IPS-18c (cell line): Measurements from ENCODE around the gene NRARP.

ENCODE experiments used
- H3K4me3 ChIP-seq: 2 replicates; pipeline ENCODE4 v1.7.0; 2013; ENCODE audit warnings: low read depth, mild to moderate bottlenecking, low read length, moderate library complexity; ENCODE audit not compliant: insufficient read depth
- H3K9me3 ChIP-seq: one replicate; pipeline ENCODE4 v1.6.1; 2013; ENCODE audit warnings: mild to moderate bottlenecking, low read length, moderate library complexity; ENCODE audit not compliant: control insufficient read depth, insufficient read depth

The NRARP gene

DNA sequence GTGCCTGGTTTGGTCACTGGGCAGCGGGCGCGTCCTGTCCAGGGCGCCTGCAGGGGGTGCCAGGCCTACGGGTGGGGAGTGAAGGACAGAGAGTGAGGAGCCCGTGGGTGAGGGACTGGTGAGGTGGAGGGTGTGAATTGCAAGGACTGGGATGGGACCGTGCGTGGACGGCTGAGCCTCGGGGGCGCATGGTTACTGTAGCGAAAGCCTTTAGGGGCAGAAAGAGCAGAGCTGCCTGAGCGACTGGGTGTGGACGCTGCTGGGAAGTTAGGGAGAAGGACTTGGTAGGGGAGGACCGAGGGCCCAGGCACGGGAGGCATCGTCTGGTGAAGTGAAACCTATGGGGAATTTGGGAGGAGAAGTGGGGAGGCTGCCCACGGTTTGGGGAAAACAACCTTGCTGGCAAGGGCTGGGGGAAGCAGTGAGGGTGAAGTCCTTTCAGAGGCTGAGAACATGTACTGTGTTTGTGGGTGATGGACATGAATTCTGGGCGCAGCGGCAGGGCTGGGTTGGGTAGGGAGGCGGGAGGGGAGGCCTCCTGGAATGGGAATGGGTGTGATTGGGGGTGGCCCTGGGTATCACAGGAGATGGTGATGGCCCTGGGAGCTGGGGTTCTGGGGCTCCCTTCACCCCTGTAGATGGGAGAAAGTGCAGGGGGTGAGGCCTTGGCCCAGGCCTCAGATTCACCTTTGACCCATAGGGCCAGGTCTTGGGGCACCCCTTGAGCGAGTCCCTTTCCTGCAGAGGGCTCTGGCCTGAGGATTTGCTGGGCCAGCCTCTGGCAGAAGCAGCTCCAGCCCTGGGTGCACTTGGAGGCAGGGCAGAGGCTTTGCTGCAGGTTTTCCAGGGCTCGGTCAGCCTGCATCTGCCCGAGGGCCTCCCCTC, 26.2 kb downstream of the NRARP start:
- Histone ChIP-seq H3K4me3 (no peak overlapping the region), H3K9me3 (no peaks in the 10 kb centered on the region)

DNA sequence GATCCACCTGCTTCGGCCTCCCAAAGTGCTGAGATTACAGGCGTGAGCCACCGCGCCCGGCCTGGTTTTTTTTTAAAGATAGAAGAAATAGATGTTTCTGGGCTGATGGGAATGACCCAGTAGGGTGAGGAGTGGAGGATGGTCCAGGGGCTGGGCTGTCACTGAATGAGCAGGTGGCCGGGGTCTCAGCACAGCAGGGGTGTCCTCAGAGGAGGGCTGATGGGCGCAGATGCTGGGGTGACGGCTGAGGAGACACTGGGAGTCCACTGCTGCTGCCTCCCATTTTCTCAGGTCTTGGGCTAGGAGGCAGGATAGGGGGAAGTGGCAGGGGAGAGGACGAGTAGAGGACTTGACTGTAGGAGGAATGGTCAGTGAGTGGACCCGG, 26.9 kb downstream of the NRARP start:
- Histone ChIP-seq H3K4me3 (no peak overlapping the region), H3K9me3 (no peaks in the 10 kb centered on the region)

DNA sequence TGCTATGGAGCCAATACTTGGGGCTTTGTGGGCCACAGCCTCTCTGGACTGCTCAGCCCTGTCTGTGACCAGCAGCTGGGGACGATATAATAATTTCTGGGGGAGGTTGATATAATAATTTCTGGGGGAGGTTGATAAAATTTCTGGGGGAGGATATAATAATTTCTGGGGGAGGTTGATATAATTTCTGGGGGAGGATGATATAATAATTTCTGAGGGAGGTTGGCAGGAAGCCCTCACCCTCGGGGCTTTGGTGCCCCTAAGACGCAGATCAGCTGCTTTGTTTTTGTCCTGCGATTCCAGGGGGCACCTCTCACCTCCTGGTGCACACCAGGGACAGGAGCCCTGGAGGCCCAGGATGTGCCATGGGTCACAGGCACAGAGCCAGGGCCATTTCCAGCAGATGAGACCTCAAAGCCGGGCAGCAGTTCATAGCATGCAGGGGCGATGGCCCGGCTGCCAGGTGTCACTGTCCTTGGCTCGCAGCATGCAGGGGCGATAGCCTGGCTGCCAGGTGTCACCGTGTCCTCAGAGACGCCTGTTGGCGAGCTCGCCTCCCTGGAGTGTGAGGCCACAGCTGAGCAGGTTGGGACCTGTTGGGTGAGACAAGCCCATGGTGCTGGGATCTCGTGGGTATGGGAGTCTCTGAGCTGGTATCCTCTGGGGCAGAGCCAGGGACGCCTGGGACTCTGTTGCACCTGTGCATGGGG, 28.3 kb downstream of the NRARP start:
- Histone ChIP-seq H3K9me3 (no peaks in the 10 kb centered on the region), H3K4me3 (no peak overlapping the region)

DNA sequence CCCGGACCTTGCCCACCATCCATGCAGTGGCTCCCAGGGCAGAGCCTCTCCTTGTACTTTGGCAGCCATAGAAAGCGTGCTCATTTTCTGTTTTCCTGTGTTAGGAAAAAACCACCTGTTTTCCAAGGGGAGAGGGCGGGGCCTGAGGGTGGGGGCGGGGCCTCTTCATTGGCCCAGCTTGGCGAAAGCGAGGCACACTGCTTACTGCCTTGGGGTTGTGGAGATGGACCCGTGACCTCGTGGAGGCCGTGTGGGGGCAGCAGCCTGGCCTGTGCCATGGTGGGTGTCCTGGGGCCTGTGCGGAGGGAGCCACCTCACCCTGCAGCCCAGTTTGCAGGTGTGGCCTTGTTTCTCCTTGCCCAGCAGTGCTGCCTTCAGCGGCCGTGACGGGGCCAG, 29.0 kb downstream of the NRARP start:
- Histone ChIP-seq H3K9me3 (no peaks in the 10 kb centered on the region), H3K4me3 (no peak overlapping the region)

DNA sequence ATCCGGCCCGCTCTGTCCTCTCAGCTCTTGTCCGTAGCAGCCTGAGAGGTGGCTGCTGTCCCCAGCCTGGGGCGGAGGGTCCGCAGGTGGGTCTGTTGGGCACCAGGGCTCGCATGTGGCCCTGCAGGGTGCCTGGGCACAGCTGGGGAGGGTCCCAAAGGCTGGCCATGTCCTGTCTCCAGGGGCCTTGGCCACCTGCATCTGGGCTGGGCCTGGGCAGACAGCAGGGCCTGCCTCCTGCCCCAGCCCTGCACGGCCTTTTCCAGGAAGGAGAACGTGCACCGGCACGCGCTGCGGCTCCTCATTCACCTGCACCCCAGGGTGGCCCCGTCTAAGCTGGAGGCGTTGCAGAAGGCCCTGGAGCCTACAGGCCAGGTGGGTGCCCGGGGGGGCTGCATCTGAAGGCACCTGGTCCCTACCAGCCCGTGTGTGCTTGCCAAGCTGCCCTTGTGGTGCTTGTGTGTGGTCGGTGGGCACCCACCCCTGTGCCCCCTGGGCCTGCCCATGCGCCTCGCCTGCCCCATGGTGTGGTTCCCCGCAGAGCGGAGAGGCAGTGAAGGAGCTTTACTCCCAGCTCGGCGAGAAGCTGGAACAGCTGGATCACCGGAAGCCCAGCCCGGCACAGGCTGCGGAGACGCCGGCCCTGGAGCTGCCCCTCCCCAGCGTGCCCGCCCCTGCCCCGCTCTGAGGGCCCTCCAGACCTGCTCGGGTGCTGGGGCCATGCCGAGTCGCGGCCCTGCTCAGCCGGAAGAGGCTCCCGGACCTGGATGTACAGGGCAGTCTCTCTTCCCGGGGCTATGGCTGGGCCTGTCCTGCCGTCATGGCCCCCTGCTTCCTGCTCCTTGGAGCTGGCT, 29.6 kb downstream of the NRARP start:
- H3K9me3 ChIP-seq, result no peaks in the 10 kb centered on the region
- H3K4me3 ChIP-seq, result no peak overlapping the region

DNA sequence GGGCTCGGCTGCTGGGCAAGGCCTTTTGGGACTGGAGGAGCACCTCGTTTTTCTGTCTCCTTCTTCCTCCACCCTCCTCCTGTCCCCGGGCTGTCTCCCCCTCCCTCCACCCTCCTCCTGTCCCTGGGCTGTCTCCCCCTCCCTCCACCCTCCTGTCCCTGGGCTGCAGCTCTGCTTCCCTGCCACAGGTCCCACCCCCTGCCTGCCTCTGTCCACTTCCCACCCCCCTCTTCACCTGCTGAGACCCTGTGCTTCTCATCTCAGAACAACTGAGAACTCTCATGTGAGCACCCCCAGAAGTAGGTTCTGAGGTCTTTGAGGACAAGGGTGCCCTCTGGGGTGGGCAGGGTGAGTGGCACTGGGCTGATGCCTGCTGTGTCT, 30.4 kb downstream of the NRARP start:
- no peaks in the 10 kb centered on the region for H3K9me3 ChIP-seq
- H3K4me3 ChIP-seq, result no peak overlapping the region

DNA sequence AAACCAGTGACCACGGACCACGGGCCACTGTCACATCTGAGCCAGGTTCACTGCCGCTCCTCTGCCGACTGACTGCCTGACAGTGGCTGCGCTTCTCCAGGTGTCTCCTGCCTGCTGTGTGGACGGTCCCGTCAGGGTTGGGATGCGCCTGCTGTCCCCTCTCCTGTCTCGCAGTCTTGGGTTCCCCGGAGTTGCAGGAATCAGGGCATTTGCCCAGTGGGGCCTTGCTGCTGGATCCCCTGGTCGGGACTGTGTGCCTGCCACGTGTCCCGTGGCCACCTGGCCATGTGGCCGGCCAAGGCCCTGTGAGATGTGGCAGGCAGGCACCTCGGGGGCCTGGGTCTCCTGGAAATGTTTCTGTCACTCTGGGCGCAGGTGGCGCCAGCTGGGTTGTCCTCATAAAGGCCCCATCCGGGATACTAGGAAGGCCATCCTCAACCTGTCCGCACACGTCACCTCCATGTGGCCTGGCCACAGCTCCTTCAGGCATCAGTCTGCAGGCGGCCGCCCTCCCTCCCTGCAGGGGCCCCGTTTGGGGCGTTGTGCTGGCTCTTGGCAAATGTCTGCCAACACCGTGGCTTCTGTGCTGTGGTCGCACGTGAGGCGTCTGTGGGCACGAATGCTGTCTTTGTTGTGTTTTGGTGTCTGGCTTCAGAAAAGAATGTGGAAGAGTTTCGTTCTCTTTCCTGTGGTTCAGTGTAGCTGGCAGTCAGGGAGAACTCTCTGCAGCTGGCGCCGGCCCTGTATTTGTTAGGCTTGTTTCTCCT, 31.0 kb downstream of the NRARP start:
- H3K4me3 ChIP-seq, result no peak overlapping the region
- no peaks in the 10 kb centered on the region for H3K9me3 ChIP-seq

DNA sequence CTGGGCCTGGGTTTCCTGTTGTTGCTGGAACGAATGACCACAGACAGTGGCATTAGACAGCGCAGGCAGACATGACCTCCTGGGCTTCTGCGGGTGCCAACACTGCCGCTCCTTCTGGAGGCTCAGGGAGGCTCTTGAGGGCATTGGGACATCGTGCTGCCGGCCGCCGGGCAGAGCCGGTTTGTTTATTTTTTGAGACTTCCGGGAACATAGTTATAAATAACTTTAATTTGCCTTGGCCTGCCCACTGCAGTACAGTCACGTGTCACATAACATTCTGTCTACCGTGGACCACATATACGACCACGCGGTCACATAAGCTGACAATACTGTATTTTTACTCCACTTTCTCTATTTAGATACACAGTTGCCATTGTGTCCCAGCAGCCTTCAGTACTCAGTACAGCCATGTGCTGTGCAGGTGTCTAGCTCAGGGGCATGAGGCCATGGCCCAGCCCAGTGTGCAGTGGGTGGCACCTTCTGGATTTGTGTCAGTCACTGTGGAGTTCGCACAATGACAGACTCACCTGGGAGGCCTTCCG, 32.8 kb downstream of the NRARP start:
- no peak overlapping the region for H3K4me3 ChIP-seq

DNA sequence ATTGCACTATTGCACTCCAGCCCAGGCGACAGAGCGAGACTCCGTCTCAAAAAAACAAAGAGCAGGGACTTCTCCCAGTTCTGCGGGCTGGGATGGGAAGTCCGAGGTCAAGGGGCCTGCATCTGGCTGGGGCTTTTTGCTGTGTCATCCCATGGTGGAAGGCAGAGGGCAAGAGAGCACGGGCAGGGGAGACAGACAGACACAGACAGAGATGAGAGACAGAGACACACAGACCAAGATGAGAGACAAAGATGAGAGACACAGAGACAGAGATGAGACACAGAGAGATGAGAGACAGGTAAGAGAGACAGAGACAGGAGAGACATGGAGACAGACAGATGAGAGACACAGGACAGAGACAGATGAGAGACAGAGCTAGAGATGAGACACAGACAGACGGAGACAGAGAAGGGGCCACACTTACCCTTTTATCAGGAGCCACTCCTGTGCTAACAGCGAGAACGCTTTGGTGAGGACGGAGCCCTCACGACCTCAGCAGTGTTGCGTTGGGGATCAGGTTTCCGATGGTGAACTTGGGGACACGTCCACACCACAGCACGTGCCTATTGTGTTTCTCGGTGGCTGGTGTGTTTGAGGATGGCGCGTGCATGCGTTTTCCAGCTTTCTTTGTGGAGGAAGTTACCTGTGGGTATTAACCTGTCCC, 33.4 kb downstream of the NRARP start:
- no peaks in the 10 kb centered on the region for H3K9me3 ChIP-seq
- no peak overlapping the region for H3K4me3 ChIP-seq

More for the DNA sequence above, 32.8 kb downstream of the NRARP start:
- H3K9me3 ChIP-seq, result no peaks in the 10 kb centered on the region

DNA sequence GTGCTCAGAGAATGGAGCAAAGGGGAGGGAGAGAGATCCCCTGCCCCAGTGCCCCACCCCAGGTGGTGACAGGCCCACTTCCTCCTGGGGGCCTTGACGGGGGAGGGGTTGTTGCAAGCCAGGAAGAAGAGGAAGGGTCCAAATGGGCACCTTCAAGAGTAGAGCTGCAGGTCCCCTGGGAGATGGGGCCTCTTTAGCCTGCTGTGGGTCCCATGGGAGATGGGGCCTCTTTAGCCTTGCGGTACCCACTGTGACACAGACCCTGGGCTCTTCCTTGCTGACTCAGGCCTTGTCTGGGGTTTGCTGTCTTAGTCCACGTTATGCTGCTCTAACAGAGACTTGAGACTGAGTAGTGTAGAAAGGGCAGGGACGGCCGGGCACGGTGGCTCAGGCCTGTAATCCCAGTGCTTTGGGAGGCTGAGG, 34.1 kb downstream of the NRARP start:
- Histone ChIP-seq H3K9me3 (no peaks in the 10 kb centered on the region), H3K4me3 (no peak overlapping the region)

DNA sequence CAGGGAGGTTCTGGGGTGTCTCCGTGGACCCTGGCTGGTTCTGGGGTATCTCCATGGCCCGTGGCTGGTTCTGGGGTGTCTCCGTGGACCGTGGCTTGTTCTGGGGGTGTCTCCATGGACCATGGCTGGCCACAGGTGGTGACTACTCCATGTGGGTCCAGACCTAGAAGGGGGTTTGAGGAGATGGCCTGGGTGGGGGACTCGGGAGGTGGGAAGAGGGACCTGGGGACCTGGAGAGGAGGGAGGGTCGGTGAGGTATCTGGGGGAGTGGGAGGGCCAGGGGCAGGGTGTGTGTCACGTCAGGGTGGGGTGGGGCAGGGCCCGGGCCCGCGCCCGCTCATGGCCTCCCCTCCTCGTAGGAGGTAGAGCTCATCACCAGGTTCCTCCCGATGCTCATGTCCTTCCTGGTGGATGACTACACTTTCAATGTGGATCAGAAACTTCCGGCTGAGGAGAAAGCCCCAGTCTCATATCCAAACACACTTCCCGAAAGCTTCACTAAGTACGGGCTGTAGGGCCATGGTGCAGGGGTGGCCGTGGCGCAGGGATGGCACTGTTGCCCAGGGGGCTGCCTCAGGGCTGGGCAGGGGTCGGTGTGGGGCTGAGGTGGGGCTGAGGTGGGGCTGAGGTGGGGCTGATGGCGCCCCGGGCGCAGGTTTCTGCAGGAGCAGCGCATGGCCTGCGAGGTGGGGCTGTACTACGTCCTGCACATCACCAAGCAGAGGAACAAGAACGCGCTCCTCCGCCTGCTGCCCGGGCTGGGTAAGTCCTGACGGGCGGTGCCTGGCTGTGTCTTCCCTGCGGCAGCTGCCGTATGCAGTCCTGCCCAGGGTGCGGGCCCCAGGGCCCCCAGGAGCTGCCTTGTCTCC, 35.3 kb downstream of the NRARP start:
- Histone ChIP-seq H3K9me3 (no peaks in the 10 kb centered on the region), H3K4me3 (no peak overlapping the region)

DNA sequence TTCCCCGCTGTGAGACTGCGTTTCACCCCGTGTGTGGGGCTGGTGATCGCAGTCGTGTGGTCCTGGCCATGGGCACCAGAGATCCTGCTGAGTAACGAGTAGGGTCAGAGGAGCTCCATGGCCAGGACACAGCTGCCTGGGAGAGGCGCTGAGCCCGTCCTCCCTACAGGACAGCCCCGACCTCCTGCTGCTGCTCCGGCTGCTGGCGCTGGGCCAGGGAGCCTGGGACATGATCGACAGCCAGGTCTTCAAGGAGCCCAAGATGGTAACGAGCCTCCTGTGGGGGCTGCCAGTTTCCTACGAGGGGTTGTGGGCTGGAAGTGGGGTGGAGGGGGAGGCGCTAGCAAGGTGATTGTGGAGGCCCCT, 35.9 kb downstream of the NRARP start:
- H3K9me3 ChIP-seq, result no peaks in the 10 kb centered on the region
- H3K4me3 ChIP-seq, result no peak overlapping the region

DNA sequence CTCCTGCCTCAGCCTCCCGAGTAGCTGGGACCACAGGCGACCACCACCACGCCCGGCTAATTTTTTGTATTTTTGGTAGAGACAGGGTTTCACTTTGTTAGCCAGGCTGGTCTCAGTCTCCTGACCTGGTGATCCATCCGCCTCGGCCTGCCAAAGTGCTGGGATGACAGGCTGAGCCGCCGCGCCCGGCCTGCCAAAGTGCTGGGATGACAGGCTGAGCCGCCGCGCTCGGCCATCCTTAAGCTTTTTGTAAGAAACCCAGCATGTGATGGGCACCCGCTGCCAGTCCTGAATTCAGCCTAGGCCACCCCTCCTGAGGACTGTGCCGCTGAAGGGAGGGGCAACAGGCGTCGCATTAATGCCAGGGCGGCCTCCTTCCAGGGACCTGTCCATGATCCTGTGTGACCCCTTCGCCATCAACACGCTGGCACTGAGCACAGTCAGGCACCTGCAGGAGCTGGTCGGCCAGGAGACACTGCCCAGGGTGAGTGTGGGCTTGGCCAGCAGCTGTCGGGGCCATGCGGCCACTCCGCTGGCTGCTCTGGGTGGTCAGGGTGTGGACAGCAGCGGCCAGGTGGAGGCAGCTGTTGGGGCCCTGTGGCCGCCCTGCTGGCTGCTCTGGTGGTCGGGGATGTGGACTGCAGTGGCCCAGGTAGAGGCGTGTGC, 36.4 kb downstream of the NRARP start:
- H3K4me3 ChIP-seq, result no peak overlapping the region
- H3K9me3 ChIP-seq, result no peaks in the 10 kb centered on the region

DNA sequence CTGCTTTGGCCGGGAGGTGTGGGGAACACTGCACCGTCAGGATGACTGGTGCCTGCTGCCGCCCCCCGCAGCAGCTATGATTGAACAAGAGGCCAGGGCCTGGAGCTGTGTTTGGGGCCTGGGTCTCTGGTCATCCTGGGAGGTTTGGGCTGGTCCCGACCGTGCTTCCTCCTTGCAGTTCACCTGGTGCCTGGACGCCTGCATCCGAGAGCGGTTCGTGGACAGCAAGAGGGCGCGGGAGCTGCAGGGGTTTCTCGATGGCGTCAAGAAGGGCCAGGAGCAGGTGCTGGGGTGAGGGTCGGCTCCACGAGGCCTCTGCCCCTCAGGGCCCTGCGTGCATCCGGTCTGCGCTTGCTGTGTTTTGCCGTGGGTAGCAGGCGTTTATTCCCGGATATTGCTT, 38.0 kb downstream of the NRARP start:
- no peaks in the 10 kb centered on the region for H3K9me3 ChIP-seq
- H3K4me3 ChIP-seq, result no peak overlapping the region

DNA sequence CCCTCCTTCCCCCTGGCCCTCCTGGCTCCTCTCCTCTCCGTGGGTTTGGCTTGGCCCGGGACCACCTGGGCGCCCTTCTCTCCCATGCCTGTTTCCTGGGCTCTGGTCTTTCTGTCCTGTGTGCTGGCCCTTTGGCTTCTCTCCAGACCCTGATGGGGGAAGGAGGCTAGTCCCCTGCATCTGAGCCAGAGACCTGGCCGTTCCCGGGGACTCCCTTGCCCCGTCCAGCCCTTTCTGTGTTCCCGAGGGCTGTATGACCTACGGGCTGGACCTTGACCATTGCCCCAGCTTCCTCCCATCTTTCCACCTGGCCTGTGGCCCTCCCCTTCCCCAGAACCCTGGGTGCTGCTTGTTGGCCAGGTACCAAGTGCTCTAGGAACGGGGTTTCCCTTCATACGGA, 38.6 kb downstream of the NRARP start:
- Histone ChIP-seq H3K9me3 (no peaks in the 10 kb centered on the region), H3K4me3 (no peak overlapping the region)
